Thyroid gland (tissue), 4 donors: ENCODE measurements around the gene IPO9.

Experiments used
- CTCF ChIP-seq, 6 experiments: fragments of 200-600 bp in 3 of 6; fragments of 450-650 bp in 3 of 6; sonication (generic) in 3 of 6; IDR thresholded peaks; one replicate each; pipeline ENCODE4 v1.5.1; 2016 to 2019; ENCODE audit warnings: antibody characterized with exemption in 6 of 6, mild to moderate bottlenecking in 2 of 6, inconsistent platforms in 1 of 6, moderate library complexity in 1 of 6
- POLR2A ChIP-seq, 2 donors: fragments of 450-650 bp; IDR thresholded peaks; one replicate each; pipeline ENCODE4 v1.6.1; 2017; ENCODE audit warnings: antibody characterized with exemption in 2 of 2, mild to moderate bottlenecking in 2 of 2, moderate library complexity in 1 of 2

GRCh38 chr1:201883266-201883665, 54.3 kb downstream of the IPO9 start:
- TF ChIP-seq POLR2A (IDR thresholded peaks at IDR 0.05), result no peak
- TF ChIP-seq CTCF (IDR thresholded peaks at IDR 0.05), result no peak
